ENCODE results near the gene SH2D3C.

The SH2D3C gene

GRCh38 chr9:127814619-127815511, 36.4 kb upstream of the SH2D3C start:
- Histone ChIP-seq H3K4me1 (ENCODE audit: control insufficient read depth, low read depth, low read length) (peaks cover 3% of the 10 kb centered on the region), H3K9me3 (ENCODE audit: control insufficient read depth, low read depth, low read length) (no peaks in the 10 kb centered on the region), H3K9ac (ENCODE audit: low read length) (no peak overlapping the region), H3K27ac (ENCODE audit: low read length) (no peak overlapping the region), H3K36me3 (ENCODE audit: control insufficient read depth, low read depth, low read length) (peaks cover 17% of the 10 kb centered on the region), H3K4me3 (ENCODE audit: low read length) (no peak overlapping the region), H3K27me3 (ENCODE audit: control insufficient read depth, insufficient read depth, low read length) (no peaks in the 10 kb centered on the region)

DNA sequence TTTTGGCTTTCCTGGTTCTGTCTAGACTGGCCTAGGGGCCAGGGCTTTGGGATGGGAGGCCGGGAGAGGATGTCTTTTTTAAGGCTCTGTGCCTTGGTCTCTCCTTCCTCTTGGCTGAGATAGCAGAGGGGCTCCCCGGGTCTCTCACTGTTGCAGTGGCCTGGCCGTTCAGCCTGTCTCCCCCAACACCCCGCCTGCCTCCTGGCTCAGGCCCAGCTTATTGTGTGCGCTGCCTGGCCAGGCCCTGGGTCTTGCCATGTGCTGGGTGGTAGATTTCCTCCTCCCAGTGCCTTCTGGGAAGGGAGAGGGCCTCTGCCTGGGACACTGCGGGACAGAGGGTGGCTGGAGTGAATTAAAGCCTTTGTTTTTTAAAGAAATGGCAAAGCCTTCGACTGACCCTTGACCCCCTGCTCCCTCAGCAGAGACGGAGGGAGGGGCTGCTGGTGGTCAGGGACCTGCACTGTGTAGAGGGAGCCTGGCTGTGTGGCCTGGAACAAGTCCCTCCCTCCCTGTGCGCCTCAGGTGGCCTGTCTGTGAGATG, 35.3 kb upstream of the SH2D3C start:
- H3K4me3 ChIP-seq (ENCODE audit: low read length): no peak overlapping the region
- no peak overlapping the region for H3K9ac ChIP-seq (ENCODE audit: low read length)
- peaks cover 3% of the 10 kb centered on the region for H3K4me1 ChIP-seq (ENCODE audit: control insufficient read depth, low read depth, low read length)
- H3K27ac ChIP-seq (ENCODE audit: low read length): no peak overlapping the region
- H3K36me3 ChIP-seq (ENCODE audit: control insufficient read depth, low read depth, low read length): peaks cover 21% of the 10 kb centered on the region
- no peaks in the 10 kb centered on the region for H3K9me3 ChIP-seq (ENCODE audit: control insufficient read depth, low read depth, low read length)
- H3K27me3 ChIP-seq (ENCODE audit: control insufficient read depth, insufficient read depth, low read length): no peaks in the 10 kb centered on the region

GRCh38 chr9:127812936-127813675, 34.6 kb upstream of the SH2D3C start:
- peaks cover 24% of the 10 kb centered on the region for H3K36me3 ChIP-seq (ENCODE audit: control insufficient read depth, low read depth, low read length)
- no peaks in the 10 kb centered on the region for H3K27me3 ChIP-seq (ENCODE audit: control insufficient read depth, insufficient read depth, low read length)
- no peaks in the 10 kb centered on the region for H3K9me3 ChIP-seq (ENCODE audit: control insufficient read depth, low read depth, low read length)
- H3K4me3 ChIP-seq (ENCODE audit: low read length): no peak overlapping the region
- H3K9ac ChIP-seq (ENCODE audit: low read length): no peak overlapping the region
- H3K27ac ChIP-seq (ENCODE audit: low read length): no peak overlapping the region
- H3K4me1 ChIP-seq (ENCODE audit: control insufficient read depth, low read depth, low read length): peaks cover 3% of the 10 kb centered on the region

- H3K36me3 ChIP-seq (ENCODE audit: control insufficient read depth, low read depth, low read length): peaks cover 31% of the 10 kb centered on the region
- no peak overlapping the region for H3K4me3 ChIP-seq (ENCODE audit: low read length)
- H3K27me3 ChIP-seq (ENCODE audit: control insufficient read depth, insufficient read depth, low read length): no peaks in the 10 kb centered on the region
- no peak overlapping the region for H3K9ac ChIP-seq (ENCODE audit: low read length)
- no peaks in the 10 kb centered on the region for H3K9me3 ChIP-seq (ENCODE audit: control insufficient read depth, low read depth, low read length)
- H3K4me1 ChIP-seq (ENCODE audit: control insufficient read depth, low read depth, low read length): peaks cover 3% of the 10 kb centered on the region
- no peak overlapping the region for H3K27ac ChIP-seq (ENCODE audit: low read length)
Measured at GRCh38 chr9:127812011-127812410, 33.5 kb upstream of the SH2D3C start.

GRCh38 chr9:127810378-127811187, 32.1 kb upstream of the SH2D3C start:
- no peak overlapping the region for H3K4me3 ChIP-seq (ENCODE audit: low read length)
- H3K4me1 ChIP-seq (ENCODE audit: control insufficient read depth, low read depth, low read length): peaks cover 3% of the 10 kb centered on the region
- no peak overlapping the region for H3K9ac ChIP-seq (ENCODE audit: low read length)
- H3K27ac ChIP-seq (ENCODE audit: low read length): no peak overlapping the region
- H3K9me3 ChIP-seq (ENCODE audit: control insufficient read depth, low read depth, low read length): no peaks in the 10 kb centered on the region
- H3K36me3 ChIP-seq (ENCODE audit: control insufficient read depth, low read depth, low read length): peaks cover 38% of the 10 kb centered on the region
- no peaks in the 10 kb centered on the region for H3K27me3 ChIP-seq (ENCODE audit: control insufficient read depth, insufficient read depth, low read length)

- no peaks in the 10 kb centered on the region for H3K9me3 ChIP-seq (ENCODE audit: control insufficient read depth, low read depth, low read length)
- no peaks in the 10 kb centered on the region for H3K27me3 ChIP-seq (ENCODE audit: control insufficient read depth, insufficient read depth, low read length)
- no peak overlapping the region for H3K27ac ChIP-seq (ENCODE audit: low read length)
- peaks cover 38% of the 10 kb centered on the region for H3K36me3 ChIP-seq (ENCODE audit: control insufficient read depth, low read depth, low read length)
- peaks cover 3% of the 10 kb centered on the region for H3K4me1 ChIP-seq (ENCODE audit: control insufficient read depth, low read depth, low read length)
- H3K9ac ChIP-seq (ENCODE audit: low read length): no peak overlapping the region
- H3K4me3 ChIP-seq (ENCODE audit: low read length): no peak overlapping the region
Measured at GRCh38 chr9:127809540-127810377, 31.3 kb upstream of the SH2D3C start.

- Histone ChIP-seq H3K9me3 (ENCODE audit: control insufficient read depth, low read depth, low read length) (no peaks in the 10 kb centered on the region), H3K4me1 (ENCODE audit: control insufficient read depth, low read depth, low read length) (peaks cover 3% of the 10 kb centered on the region), H3K27me3 (ENCODE audit: control insufficient read depth, insufficient read depth, low read length) (no peaks in the 10 kb centered on the region), H3K4me3 (ENCODE audit: low read length) (no peak overlapping the region), H3K36me3 (ENCODE audit: control insufficient read depth, low read depth, low read length) (peaks cover 36% of the 10 kb centered on the region), H3K9ac (ENCODE audit: low read length) (no peak overlapping the region), H3K27ac (ENCODE audit: low read length) (no peak overlapping the region)
Measured at GRCh38 chr9:127809002-127809539, 30.6 kb upstream of the SH2D3C start.

GRCh38 chr9:127808347-127809001, 30.0 kb upstream of the SH2D3C start:
- H3K9ac ChIP-seq (ENCODE audit: low read length): no peak overlapping the region
- no peak overlapping the region for H3K27ac ChIP-seq (ENCODE audit: low read length)
- peaks cover 30% of the 10 kb centered on the region for H3K36me3 ChIP-seq (ENCODE audit: control insufficient read depth, low read depth, low read length)
- H3K9me3 ChIP-seq (ENCODE audit: control insufficient read depth, low read depth, low read length): no peaks in the 10 kb centered on the region
- no peak overlapping the region for H3K4me3 ChIP-seq (ENCODE audit: low read length)
- peaks cover 3% of the 10 kb centered on the region for H3K4me1 ChIP-seq (ENCODE audit: control insufficient read depth, low read depth, low read length)
- H3K27me3 ChIP-seq (ENCODE audit: control insufficient read depth, insufficient read depth, low read length): no peaks in the 10 kb centered on the region

DNA sequence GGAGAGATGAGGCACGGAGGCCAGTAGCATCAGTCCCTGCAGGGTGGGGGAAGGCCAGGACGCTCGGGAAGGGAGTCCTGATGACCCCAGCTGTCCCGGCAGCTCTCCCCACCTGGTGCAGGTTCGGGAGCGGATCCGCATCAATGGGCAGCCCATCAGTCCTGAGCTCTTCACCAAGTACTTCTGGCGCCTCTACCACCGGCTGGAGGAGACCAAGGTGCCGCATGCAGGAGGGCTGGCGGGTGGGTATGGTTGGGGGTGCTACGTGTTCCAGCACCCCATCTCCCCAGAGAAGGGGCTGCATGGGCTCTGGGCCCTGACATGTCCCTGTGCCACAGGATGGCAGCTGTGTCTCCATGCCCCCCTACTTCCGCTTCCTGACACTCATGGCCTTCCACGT, 28.4 kb upstream of the SH2D3C start:
- H3K4me3 ChIP-seq (ENCODE audit: low read length): no peak overlapping the region
- no peak overlapping the region for H3K9ac ChIP-seq (ENCODE audit: low read length)
- no peaks in the 10 kb centered on the region for H3K27me3 ChIP-seq (ENCODE audit: control insufficient read depth, insufficient read depth, low read length)
- H3K27ac ChIP-seq (ENCODE audit: low read length): no peak overlapping the region
- no peaks in the 10 kb centered on the region for H3K9me3 ChIP-seq (ENCODE audit: control insufficient read depth, low read depth, low read length)
- peaks cover 3% of the 10 kb centered on the region for H3K4me1 ChIP-seq (ENCODE audit: control insufficient read depth, low read depth, low read length)
- peaks cover 20% of the 10 kb centered on the region for H3K36me3 ChIP-seq (ENCODE audit: control insufficient read depth, low read depth, low read length)

GRCh38 chr9:127805620-127806019, 27.2 kb upstream of the SH2D3C start:
- Histone ChIP-seq H3K4me1 (ENCODE audit: control insufficient read depth, low read depth, low read length) (peaks cover 3% of the 10 kb centered on the region), H3K4me3 (ENCODE audit: low read length) (no peak overlapping the region), H3K36me3 (ENCODE audit: control insufficient read depth, low read depth, low read length) (peaks cover 20% of the 10 kb centered on the region), H3K27ac (ENCODE audit: low read length) (no peak overlapping the region), H3K9ac (ENCODE audit: low read length) (no peak overlapping the region), H3K27me3 (ENCODE audit: control insufficient read depth, insufficient read depth, low read length) (no peaks in the 10 kb centered on the region), H3K9me3 (ENCODE audit: control insufficient read depth, low read depth, low read length) (no peaks in the 10 kb centered on the region)
